Ishikawa (cell line): ENCODE measurements around the gene NTSR2.

Source experiments
- EGR1 ChIP-seq: IDR thresholded peaks from 2 replicates; pipeline ENCODE4 v1.6.1; 2012
- FOXM1 ChIP-seq: IDR thresholded peaks from 2 replicates; pipeline ENCODE4 v1.6.1; 2012; ENCODE audit warnings: low read depth, borderline replicate concordance
- TF ChIP-seq, protein P1 (sequence below): IDR thresholded peaks from 2 replicates; pipeline ENCODE4 v1.6.1; 2012

DNA sequence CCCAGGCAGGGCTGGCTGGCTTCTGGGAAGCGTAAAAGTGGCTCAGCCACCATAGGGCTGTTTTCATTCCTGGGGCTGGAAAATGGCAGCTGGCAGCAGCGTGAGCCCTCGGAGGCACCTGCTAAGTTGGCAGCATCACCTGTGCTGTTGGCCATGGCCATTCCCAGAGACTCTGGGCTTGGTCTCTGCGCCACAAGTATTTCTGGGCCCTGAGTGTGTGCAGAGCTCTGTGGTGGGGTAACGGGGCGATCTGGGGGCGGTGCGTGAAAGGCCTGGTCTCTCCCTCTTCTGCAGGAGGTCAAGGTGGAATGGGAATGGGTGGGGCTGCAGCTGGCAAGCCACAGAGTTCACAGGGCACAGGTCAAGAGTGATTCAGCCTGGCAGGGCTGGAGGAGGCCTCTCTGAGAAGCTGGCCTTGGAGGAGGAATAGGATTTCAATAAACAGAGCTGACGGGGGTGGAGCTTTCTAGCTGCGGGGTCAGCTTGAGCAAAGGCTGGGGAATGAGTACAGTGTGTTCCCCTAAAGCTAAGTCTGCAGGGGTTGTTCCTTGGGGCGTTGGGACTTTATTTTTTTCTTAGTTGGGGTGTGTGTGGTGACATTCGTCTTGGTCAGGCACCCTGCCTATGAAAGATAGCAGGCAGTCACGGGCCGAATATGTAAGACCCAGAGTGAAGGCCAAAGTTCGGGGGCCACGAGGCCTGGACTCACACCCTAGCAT is 10.3 kb upstream of the NTSR2 start:
- TF ChIP-seq EGR1: no peak
- TF ChIP-seq, protein P1, sequence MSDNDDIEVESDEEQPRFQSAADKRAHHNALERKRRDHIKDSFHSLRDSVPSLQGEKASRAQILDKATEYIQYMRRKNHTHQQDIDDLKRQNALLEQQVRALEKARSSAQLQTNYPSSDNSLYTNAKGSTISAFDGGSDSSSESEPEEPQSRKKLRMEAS: no peak
- TF ChIP-seq FOXM1: no peak
